ENCODE data around the gene IL17RB.

Gene IL17RB

GRCh38 chr3:53846134-53846850 lies at the start of gene IL17RB, which contains the start of gene CHDH:
Gene IL17RB (plus strand): TSS chr3:53846568. CDS start chr3:53846589, 21 bp downstream.
Gene CHDH (minus strand): TSS chr3:53846419. CDS start chr3:53824008, 22,411 bp downstream.
- DNase-seq (ENCODE audit: low read depth), result no peak

GRCh38 chr3:53798144-53798543 lies 48.2 kb upstream of the IL17RB start:
- DNase-seq (ENCODE audit: low read depth), result no peak

GRCh38 chr3:53799338-53799865 lies 47.0 kb upstream of the IL17RB start:
- DNase-seq (ENCODE audit: low read depth), result no peak

- DNase-seq (ENCODE audit: low read depth), result no peak
Measured at GRCh38 chr3:53800041-53800906, 46.1 kb upstream of the IL17RB start.

GRCh38 chr3:53801319-53801718 lies 45.0 kb upstream of the IL17RB start:
- DNase-seq (ENCODE audit: low read depth), result no peak

GRCh38 chr3:53802256-53802880 lies 44.0 kb upstream of the IL17RB start:
- no peak for DNase-seq (ENCODE audit: low read depth)

- no peak for DNase-seq (ENCODE audit: low read depth)
Measured at GRCh38 chr3:53803124-53803815, 43.1 kb upstream of the IL17RB start.

- DNase-seq (ENCODE audit: low read depth), result no peak
Measured at GRCh38 chr3:53803816-53804695, 42.3 kb upstream of the IL17RB start.

GRCh38 chr3:53804697-53805462 lies 41.5 kb upstream of the IL17RB start:
- no peak for DNase-seq (ENCODE audit: low read depth)

- no peak for DNase-seq (ENCODE audit: low read depth)
Measured at GRCh38 chr3:53805463-53806159, 40.8 kb upstream of the IL17RB start.

- DNase-seq (ENCODE audit: low read depth), result no peak
Measured at GRCh38 chr3:53806182-53807116, 39.9 kb upstream of the IL17RB start.

- DNase-seq (ENCODE audit: low read depth), result no peak
Measured at GRCh38 chr3:53807117-53807810, 39.1 kb upstream of the IL17RB start.

GRCh38 chr3:53808496-53808895 lies 37.9 kb upstream of the IL17RB start:
- DNase-seq (ENCODE audit: low read depth), result no peak

GRCh38 chr3:53809267-53809666 lies 37.1 kb upstream of the IL17RB start:
- DNase-seq (ENCODE audit: low read depth), result no peak

GRCh38 chr3:53809764-53810400 lies 36.5 kb upstream of the IL17RB start:
- DNase-seq (ENCODE audit: low read depth), result no peak

- no peak for DNase-seq (ENCODE audit: low read depth)
Measured at GRCh38 chr3:53811143-53811927, 35.0 kb upstream of the IL17RB start.
